GM12878 (cell line): ENCODE results near the gene CDC37. TPM values are rescaled to one million over a fixed set of nuclear protein-coding genes. Genes with fewer than 3 reads are reported as not detected.

Experiments
- ATAC-seq: fragments of 200-7000 bp; cut with Tn5 transposase; 3 replicates; pipeline ENCODE4 v1.9.1; 2020; ENCODE audit warnings: mild to moderate bottlenecking, moderate library complexity
- BruUV-seq: library from RNA; stranded (reverse); fragments of 400-500 nt; replicated peaks from 2 replicates; lab custom pipeline; 2021; lab: Mats Ljungman, UMichigan
- CTCF ChIA-PET: fragments of 300-600 bp; sonication (Branson Sonifier 250); formaldehyde crosslinking; extraction: SDS; loops from one replicate; lab custom pipeline; 2021; ENCODE audit warnings: inconsistent platforms; lab: Yijun Ruan, JAX
- POLR2A ChIA-PET: fragments of 350-600 bp; formaldehyde crosslinking; extraction: SDS; loops from one replicate; lab custom pipeline; 2021; ENCODE audit warnings: inconsistent platforms; lab: Charles Lee
- RAD21 ChIA-PET: fragments of 300-600 bp; sonication (Branson Sonifier 250); formaldehyde crosslinking; loops from one replicate; lab custom pipeline; 2023; ENCODE audit warnings: antibody characterized with exemption; ENCODE audit not compliant: unreplicated experiment; lab: Charles Lee
- SMC1A ChIA-PET: fragments of 300-600 bp; sonication (Branson Sonifier 250); formaldehyde crosslinking; loops from one replicate; lab custom pipeline; 2023; ENCODE audit not compliant: unreplicated experiment, uncharacterized antibody; lab: Charles Lee
- DNase-seq: peaks from one replicate; pipeline ENCODE4 v3.0.0-alpha.2; 2011; ENCODE audit warnings: low read depth, low spot score
- FAIRE-seq: peaks from 3 replicates; lab custom pipeline; 2011; peaks lifted over from hg19 to GRCh38; lab: Jason Lieb, UNC
- H2AFZ ChIP-seq: 2 replicates; pipeline ENCODE4 v1.6.0; 2011; ENCODE audit warnings: low read depth, low read length, control low read depth; ENCODE audit not compliant: control insufficient read depth
- H3K27ac ChIP-seq: 2 replicates; pipeline ENCODE4 v1.5.1; 2011; ENCODE audit warnings: control low read depth; ENCODE audit not compliant: control insufficient read depth, insufficient read depth
- H3K27me3 ChIP-seq, 2 experiments: replicated peaks in 1 of 2; 2 replicates each; pipeline versions ENCODE4 v1.6.0 to v1.6.1; 2011; ENCODE audit warnings: low read length in 1 of 2; ENCODE audit not compliant: control insufficient read depth in 2 of 2, insufficient read depth in 2 of 2
- H3K36me3 ChIP-seq, 2 experiments: 2 replicates each; pipeline ENCODE4 v1.5.1; 2011; ENCODE audit warnings: low read length in 1 of 2; ENCODE audit not compliant: control insufficient read depth in 2 of 2, insufficient read depth in 2 of 2
- H3K4me1 ChIP-seq: 2 replicates; pipeline ENCODE4 v1.6.1; 2011; ENCODE audit warnings: mild to moderate bottlenecking, low read length, moderate library complexity, mixed read lengths; ENCODE audit not compliant: control insufficient read depth, insufficient read depth
- H3K4me2 ChIP-seq: 2 replicates; pipeline ENCODE4 v1.6.0; 2011; ENCODE audit warnings: control low read depth; ENCODE audit not compliant: control insufficient read depth, insufficient read depth
- H3K4me3 ChIP-seq: fragments of 200-600 bp; sonication (generic); 2 replicates; pipeline ENCODE4 v1.5.1; 2016
- H3K79me2 ChIP-seq: 2 replicates; pipeline ENCODE4 v1.6.0; 2011; ENCODE audit warnings: low read length; ENCODE audit not compliant: control insufficient read depth, insufficient read depth
- H3K9ac ChIP-seq: 2 replicates; pipeline ENCODE4 v1.8.0; 2011; ENCODE audit warnings: low read length, control low read depth, mixed read lengths; ENCODE audit not compliant: control insufficient read depth, insufficient read depth
- H3K9me3 ChIP-seq: replicated peaks from 3 replicates; pipeline ENCODE4 v1.5.1; 2011; ENCODE audit warnings: mild to moderate bottlenecking, low read length; ENCODE audit not compliant: control insufficient read depth, insufficient read depth
- H4K20me1 ChIP-seq: 2 replicates; pipeline ENCODE4 v1.6.0; 2011; ENCODE audit not compliant: control insufficient read depth, insufficient read depth
- CEBPB ChIP-seq, 2 experiments: fragments of 150-350 bp in 1 of 2; IDR thresholded peaks; 2 replicates each; pipeline ENCODE4 v1.6.1; 2012 to 2014; ENCODE audit warnings: low read depth in 2 of 2, low read length in 2 of 2, borderline replicate concordance in 1 of 2, inconsistent platforms in 1 of 2
- FOS ChIP-seq: IDR thresholded peaks from 3 replicates; pipeline ENCODE4 v1.6.1; 2011; ENCODE audit warnings: borderline replicate concordance; ENCODE audit not compliant: insufficient read length; ENCODE audit errors: extremely low read depth
- HDAC6 ChIP-seq: fragments of 200-600 bp; sonication (generic); IDR thresholded peaks from one replicate; pipeline ENCODE4 v1.8.0; 2017; ENCODE audit warnings: antibody characterized with exemption; ENCODE audit not compliant: unreplicated experiment
- JUND ChIP-seq: IDR thresholded peaks from 2 replicates; pipeline ENCODE4 v1.6.1; 2012; ENCODE audit warnings: low read depth, mild to moderate bottlenecking, low read length, improper control_type of control experiment, moderate library complexity
- KLF5 ChIP-seq: fragments of 450-650 bp; IDR thresholded peaks from 2 replicates; pipeline ENCODE4 v1.6.1; 2014; ENCODE audit warnings: mild to moderate bottlenecking; ENCODE audit not compliant: partially characterized antibody
- LARP7 ChIP-seq: fragments of 450-650 bp; IDR thresholded peaks from 2 replicates; pipeline ENCODE4 v1.6.1; 2017; ENCODE audit warnings: mild to moderate bottlenecking
- MYC ChIP-seq: IDR thresholded peaks from 2 replicates; pipeline ENCODE4 v1.6.1; 2011; ENCODE audit warnings: mild to moderate bottlenecking, low read length, moderate library complexity, inconsistent platforms; ENCODE audit not compliant: insufficient read depth, insufficient replicate concordance, insufficient read length, severe bottlenecking
- NBN ChIP-seq: fragments of 450-650 bp; IDR thresholded peaks from 2 replicates; pipeline ENCODE4 v1.6.1; 2016
- PAX5 ChIP-seq: IDR thresholded peaks from 2 replicates; pipeline ENCODE4 v1.6.1; 2011; ENCODE audit warnings: low read depth, low read length, borderline replicate concordance
- RELA ChIP-seq: fragments of 450-650 bp; IDR thresholded peaks from 2 replicates; pipeline ENCODE4 v1.8.0; 2014; ENCODE audit warnings: borderline replicate concordance; ENCODE audit not compliant: partially characterized antibody
- STAT3 ChIP-seq: IDR thresholded peaks from 2 replicates; pipeline ENCODE4 v1.6.1; 2011; ENCODE audit warnings: low read depth, low read length, improper control_type of control experiment
- SUZ12 ChIP-seq: fragments of 200-600 bp; sonication (generic); IDR thresholded peaks from one replicate; pipeline ENCODE4 v1.6.1; 2018; ENCODE audit warnings: antibody characterized with exemption, mild to moderate bottlenecking; ENCODE audit not compliant: unreplicated experiment
- WGBS: methylation state at CpG from one replicate; pipeline ENCODE4 v1.1.6; 2016; ENCODE audit warnings: low lambda C conversion rate; ENCODE audit not compliant: insufficient replicate concordance, insufficient coverage; ENCODE audit errors: missing lambda C conversion rate; 5-methylcytosine and 5-hydroxymethylcytosine counted together
- in situ Hi-C: fragments of 300-500 bp; cut with MboI; formaldehyde crosslinking; loops from 9 replicates; pipeline ENCODE4 v1.14.3; 2018; ENCODE audit warnings: mixed read lengths
- intact Hi-C: fragments of 100-400 bp; cut with micrococcal nuclease; formaldehyde crosslinking; loops from one replicate; pipeline ENCODE4 v1.14.2; 2022; ENCODE audit not compliant: unreplicated experiment
- polyA plus RNA-seq, 11 experiments: library from polyadenylated mRNA; depleted of rRNA in 4 of 11; unstranded in 6 of 11; stranded (reverse) in 5 of 11; fragments of >200 nt; fragmentation: Nextera tagmentation in 4 of 11; fragmentation: Illumina TruSeq in 1 of 11; extraction: Ambion mirVana in 4 of 11; extraction: Trizol in 1 of 11; gene quantifications; 1 replicate in 1 of 11; 2 replicates in 10 of 11; pipeline versions ENCODE4 v1.2.1 to v1.2.3, GENCODE V29; 2011 to 2016; ENCODE audit warnings: inconsistent platforms in 2 of 11, missing spikeins in 2 of 11, low read depth in 1 of 11
- total RNA-seq, 4 experiments: library from RNA; depleted of rRNA in 3 of 4; stranded (reverse); fragments of >200 nt in 3 of 4; fragmentation: Illumina TruSeq in 1 of 4; extraction: Trizol in 1 of 4; gene quantifications; 2 replicates each; pipeline versions ENCODE4 v1.2.1 to v1.2.3, GENCODE V29; 2013 to 2021
- TF ChIP-seq, protein P1 (sequence below): IDR thresholded peaks from 2 replicates; pipeline ENCODE4 v1.6.1; 2012; ENCODE audit warnings: mild to moderate bottlenecking, low read depth, low read length
- TF ChIP-seq, protein P2 (sequence below): fragments of 450-650 bp; formaldehyde crosslinking; IDR thresholded peaks from 2 replicates; pipeline ENCODE4 v1.4.0; 2020; ENCODE audit warnings: mild to moderate bottlenecking, moderate library complexity

CDC37 gene
- total and polyA plus RNA-seq, 10 of the 15 experiments (the other 5 are each of a cell fraction or from before 2014, with no cell fraction given): 4.7 to 265 (median 176) TPM

DNA sequence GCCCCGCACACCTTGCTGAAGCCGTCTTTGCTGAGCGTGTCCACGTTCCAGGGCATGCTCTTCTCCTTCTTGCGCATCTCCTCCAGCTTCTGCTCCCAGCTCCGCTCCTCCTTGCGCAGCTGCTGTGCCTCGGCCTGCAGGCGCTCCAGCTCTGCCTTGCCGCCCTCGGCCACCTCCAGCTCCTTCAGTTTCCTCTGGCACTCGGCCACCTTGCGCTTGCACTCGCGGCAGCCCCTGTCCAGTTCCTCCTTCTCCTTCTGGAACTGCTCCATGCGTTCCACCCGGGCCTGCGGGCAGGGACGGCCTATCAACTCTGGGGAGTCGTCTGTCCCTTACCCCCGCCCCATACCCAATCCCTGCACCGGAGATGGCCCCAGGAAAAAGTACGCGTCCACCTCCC, 7.4 kb downstream of the CDC37 start:
- CTCF ChIA-PET: interaction anchor here (28.5 kb wide), 1 partner anchor 29 kb away, joined by 1053 read pairs; the partner anchor contains the start of gene PDE4A
- no peak overlapping the region for H2AFZ ChIP-seq
- no peak overlapping the region for H3K4me2 ChIP-seq
- H3K36me3 ChIP-seq: peaks cover 7 to 27% of the 10 kb centered on the region in 2 experiments
- FAIRE-seq (no peak), ATAC-seq (no peak), DNase-seq (no peak)
- TF ChIP-seq FOS (no peak), RELA (no peak), KLF5 (no peak), JUND (no peak), MYC (no peak), PAX5 (no peak), STAT3 (no peak), HDAC6 (no peak), NBN (no peak), SUZ12 (no peak), CEBPB (IDR thresholded peaks at IDR 0.05; ENCODE audit: borderline replicate concordance in 1 of 2, low read depth in 2 of 2, low read length in 2 of 2) (no peak), LARP7 (no peak)
- TF ChIP-seq, protein P1, sequence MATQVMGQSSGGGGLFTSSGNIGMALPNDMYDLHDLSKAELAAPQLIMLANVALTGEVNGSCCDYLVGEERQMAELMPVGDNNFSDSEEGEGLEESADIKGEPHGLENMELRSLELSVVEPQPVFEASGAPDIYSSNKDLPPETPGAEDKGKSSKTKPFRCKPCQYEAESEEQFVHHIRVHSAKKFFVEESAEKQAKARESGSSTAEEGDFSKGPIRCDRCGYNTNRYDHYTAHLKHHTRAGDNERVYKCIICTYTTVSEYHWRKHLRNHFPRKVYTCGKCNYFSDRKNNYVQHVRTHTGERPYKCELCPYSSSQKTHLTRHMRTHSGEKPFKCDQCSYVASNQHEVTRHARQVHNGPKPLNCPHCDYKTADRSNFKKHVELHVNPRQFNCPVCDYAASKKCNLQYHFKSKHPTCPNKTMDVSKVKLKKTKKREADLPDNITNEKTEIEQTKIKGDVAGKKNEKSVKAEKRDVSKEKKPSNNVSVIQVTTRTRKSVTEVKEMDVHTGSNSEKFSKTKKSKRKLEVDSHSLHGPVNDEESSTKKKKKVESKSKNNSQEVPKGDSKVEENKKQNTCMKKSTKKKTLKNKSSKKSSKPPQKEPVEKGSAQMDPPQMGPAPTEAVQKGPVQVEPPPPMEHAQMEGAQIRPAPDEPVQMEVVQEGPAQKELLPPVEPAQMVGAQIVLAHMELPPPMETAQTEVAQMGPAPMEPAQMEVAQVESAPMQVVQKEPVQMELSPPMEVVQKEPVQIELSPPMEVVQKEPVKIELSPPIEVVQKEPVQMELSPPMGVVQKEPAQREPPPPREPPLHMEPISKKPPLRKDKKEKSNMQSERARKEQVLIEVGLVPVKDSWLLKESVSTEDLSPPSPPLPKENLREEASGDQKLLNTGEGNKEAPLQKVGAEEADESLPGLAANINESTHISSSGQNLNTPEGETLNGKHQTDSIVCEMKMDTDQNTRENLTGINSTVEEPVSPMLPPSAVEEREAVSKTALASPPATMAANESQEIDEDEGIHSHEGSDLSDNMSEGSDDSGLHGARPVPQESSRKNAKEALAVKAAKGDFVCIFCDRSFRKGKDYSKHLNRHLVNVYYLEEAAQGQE: no peak
- TF ChIP-seq, protein P2, sequence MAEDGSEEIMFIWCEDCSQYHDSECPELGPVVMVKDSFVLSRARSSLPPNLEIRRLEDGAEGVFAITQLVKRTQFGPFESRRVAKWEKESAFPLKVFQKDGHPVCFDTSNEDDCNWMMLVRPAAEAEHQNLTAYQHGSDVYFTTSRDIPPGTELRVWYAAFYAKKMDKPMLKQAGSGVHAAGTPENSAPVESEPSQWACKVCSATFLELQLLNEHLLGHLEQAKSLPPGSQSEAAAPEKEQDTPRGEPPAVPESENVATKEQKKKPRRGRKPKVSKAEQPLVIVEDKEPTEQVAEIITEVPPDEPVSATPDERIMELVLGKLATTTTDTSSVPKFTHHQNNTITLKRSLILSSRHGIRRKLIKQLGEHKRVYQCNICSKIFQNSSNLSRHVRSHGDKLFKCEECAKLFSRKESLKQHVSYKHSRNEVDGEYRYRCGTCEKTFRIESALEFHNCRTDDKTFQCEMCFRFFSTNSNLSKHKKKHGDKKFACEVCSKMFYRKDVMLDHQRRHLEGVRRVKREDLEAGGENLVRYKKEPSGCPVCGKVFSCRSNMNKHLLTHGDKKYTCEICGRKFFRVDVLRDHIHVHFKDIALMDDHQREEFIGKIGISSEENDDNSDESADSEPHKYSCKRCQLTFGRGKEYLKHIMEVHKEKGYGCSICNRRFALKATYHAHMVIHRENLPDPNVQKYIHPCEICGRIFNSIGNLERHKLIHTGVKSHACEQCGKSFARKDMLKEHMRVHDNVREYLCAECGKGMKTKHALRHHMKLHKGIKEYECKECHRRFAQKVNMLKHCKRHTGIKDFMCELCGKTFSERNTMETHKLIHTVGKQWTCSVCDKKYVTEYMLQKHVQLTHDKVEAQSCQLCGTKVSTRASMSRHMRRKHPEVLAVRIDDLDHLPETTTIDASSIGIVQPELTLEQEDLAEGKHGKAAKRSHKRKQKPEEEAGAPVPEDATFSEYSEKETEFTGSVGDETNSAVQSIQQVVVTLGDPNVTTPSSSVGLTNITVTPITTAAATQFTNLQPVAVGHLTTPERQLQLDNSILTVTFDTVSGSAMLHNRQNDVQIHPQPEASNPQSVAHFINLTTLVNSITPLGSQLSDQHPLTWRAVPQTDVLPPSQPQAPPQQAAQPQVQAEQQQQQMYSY (CRISPR knock-in tag): no peak
- peaks cover 6% of the 10 kb centered on the region for H3K4me1 ChIP-seq
- no peak overlapping the region for H3K27ac ChIP-seq
- RAD21 ChIA-PET: no interaction called here
- in situ Hi-C loops (no loop called here), intact Hi-C loops (no loop called here)
- H3K9ac ChIP-seq: no peak overlapping the region
- H3K4me3 ChIP-seq: no peak overlapping the region
- SMC1A ChIA-PET: interaction anchor here (0.6 kb wide), 1 partner anchor 159 kb away, joined by 3 read pairs; no protein-coding TSS in a partner anchor
- H4K20me1 ChIP-seq: 0 out of 2 replicates have a peak, but pooled peaks cover under 1% of the 10 kb centered on the region
- H3K27me3 ChIP-seq: no peaks in the 10 kb centered on the region
- H3K9me3 ChIP-seq: no peaks in the 10 kb centered on the region
- no TSS peak for BruUV-seq
- 98% methylated on average over 7 of the region's 24 CpGs for WGBS
- POLR2A ChIA-PET: no interaction called here
- peaks cover 26% of the 10 kb centered on the region for H3K79me2 ChIP-seq
